ENCODE measurements around the gene AATF.

The AATF gene

DNA sequence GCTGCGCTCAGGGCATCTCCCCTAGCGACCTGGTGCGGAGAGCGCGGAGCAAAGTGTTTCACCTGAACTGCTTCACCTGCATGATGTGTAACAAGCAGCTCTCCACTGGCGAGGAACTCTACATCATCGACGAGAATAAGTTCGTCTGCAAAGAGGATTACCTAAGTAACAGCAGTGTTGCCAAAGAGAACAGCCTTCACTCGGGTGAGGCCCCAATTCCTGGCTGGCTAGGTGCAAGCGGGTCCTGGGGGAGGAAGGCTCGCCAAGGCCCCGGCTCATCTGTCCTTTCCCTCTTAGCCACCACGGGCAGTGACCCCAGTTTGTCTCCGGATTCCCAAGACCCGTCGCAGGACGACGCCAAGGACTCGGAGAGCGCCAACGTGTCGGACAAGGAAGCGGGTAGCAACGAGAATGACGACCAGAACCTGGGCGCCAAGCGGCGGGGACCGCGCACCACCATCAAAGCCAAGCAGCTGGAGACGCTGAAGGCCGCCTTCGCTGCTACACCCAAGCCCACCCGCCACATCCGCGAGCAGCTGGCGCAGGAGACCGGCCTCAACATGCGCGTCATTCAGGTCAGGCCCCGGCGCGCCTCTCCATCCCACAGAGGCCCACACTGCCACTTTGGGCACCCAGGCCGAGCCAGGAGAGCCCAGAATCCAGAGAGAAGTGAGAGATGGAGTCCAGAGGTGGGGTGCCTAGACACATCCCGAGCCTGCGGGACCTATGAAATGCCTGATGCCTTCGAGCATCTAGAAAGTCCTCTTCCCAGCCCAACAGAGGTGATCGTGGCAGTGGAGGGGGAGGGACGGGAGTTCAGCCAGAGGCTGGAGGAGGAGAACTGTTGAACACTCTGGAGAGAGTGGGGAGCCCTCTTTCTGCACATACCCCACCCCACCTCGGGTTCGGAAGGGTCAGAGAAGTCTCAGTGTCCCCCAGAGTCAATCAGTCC lies 8.2 kb upstream of the AATF start:
- FAIRE-seq (no peak), DNase-seq (ENCODE audit: low spot score) (no peak)

DNA sequence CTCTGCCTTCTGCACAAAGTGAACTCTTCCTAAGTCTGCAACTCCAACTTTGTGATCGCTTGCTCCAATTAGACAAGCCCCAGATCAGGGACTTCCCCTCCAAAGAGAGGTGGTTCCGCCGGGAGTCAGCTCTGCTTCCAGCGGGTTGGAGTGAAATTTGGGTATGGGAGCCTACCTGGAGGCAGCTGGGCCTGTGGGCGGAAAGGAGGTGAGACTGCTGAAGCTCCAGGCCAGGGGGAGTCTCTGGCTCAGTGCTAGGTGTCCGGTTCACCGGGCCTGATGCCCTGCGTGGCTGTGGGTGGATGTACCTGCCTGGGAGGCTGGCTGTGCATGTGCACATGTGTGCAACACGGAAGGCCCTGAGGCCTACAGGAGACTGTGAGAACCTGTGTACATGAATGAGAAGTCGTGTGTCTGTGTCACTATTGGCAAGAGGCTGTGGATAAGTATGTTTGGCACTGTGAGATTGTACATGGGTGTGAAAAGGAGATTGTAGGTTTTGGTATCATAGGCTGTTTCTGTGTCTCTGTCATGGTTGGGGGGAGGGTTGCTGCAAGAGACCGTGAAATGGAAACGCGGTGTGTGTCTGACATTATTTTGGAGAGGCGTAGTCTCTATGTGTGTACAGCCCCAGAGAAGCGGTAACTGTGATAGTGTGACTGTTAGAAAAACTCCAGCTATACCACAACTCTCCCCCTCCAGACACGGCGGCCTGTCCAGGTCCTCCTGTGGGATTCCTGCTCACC lies 7.3 kb upstream of the AATF start:
- FAIRE-seq (no peak), DNase-seq (ENCODE audit: low spot score) (no peak)

DNA sequence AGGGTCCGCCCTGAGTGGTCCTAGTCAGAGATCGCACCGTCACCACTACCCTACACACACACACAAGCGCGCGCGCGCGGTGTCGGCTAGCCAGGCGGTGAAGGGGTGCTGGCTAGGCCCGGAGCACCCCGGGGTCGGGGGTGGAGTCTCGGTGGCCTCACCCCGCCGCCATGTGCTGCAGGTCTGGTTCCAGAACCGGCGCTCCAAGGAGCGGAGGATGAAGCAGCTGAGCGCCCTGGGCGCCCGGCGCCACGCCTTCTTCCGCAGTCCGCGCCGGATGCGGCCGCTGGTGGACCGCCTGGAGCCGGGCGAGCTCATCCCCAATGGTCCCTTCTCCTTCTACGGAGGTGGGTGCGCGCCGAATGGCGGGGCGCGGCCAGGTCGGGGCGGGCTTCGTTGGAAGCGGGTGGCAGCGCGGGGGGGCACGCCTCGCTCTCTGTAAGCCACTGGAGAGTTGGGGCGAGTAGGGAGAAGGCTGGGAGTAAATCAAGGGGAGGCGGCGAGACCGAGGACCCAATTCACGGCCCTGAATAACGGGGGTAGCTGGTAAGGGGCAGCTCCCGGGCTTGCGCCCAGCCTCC lies 6.6 kb upstream of the AATF start:
- FAIRE-seq (no peak), DNase-seq (ENCODE audit: low spot score) (no peak)

DNA sequence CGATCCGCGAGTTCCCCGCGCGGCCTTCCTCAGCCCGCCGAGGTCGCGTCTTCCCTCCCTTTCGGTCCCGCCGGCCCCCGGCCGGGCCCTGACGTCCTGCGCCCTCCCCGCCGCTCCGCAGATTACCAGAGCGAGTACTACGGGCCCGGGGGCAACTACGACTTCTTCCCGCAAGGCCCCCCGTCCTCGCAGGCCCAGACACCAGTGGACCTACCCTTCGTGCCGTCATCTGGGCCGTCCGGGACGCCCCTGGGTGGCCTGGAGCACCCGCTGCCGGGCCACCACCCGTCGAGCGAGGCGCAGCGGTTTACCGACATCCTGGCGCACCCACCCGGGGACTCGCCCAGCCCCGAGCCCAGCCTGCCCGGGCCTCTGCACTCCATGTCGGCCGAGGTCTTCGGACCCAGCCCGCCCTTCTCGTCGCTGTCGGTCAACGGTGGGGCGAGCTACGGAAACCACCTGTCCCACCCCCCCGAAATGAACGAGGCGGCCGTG lies 6.1 kb upstream of the AATF start:
- DNase-seq (ENCODE audit: low spot score) = no peak
- no peak for FAIRE-seq

DNA sequence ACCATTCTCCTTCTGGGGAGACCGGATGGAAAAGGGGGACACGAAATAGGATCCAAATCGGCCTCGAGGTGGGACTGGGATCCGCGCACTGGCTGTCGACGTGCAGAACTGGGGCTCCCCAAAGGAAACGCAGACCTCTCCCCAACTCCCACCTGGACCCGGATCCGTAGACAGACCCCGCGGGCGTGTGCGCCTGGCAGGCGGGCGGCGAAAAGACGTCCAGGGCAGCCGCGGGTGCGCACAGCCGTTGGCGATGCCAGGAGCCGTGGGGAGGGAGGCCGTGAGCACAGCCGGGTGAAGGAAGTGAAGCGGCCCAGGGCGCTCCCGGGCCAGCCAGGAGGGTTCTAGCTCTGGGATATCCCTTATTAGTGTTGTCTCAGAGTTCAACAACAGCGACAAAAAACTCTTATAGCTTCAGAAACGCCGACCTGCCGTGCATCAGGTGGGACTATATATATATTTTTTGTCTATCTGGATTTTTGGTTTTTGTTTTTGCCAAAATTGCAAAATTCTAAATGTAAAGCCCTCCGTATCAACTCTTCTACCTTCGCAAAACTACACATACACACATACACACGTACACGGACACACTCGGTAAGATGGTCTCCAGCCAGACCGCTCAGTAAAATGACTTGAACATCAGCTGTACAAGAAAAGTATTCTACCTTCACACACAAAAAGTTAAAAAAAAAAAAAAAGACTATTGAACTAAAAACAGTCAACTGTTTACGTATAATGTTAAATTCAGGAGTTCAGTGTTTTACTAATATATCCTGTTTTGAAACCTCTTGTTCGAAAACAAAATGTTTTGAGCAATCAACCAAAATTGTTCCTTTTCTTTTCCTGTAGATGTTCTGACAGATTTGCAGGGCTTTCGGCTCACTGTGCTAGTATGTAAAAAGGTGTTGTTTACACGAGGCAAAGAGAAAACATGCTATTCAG lies 5.2 kb upstream of the AATF start:
- FAIRE-seq = no peak
- no peak for DNase-seq (ENCODE audit: low spot score)

DNA sequence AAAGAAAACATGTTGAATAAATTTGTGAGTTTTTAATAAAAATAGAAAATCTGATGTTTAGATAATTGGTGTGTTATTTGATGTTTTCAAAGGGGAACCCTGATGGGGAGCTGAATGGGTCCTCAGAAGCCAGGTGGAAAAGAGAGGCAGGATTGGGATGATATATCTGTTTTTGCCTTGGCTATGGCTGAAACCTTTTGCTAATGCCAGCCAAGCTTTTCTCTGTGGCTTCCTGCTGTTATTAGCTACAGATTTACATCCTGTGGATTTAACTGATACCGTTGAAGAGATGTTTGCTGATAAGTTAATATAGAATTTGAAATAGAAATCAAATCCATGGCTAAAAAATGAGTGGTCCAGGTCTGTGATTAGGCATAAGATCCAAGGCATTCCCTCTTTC lies 4.2 kb upstream of the AATF start:
- FAIRE-seq = no peak
- no peak for DNase-seq (ENCODE audit: low spot score)

DNA sequence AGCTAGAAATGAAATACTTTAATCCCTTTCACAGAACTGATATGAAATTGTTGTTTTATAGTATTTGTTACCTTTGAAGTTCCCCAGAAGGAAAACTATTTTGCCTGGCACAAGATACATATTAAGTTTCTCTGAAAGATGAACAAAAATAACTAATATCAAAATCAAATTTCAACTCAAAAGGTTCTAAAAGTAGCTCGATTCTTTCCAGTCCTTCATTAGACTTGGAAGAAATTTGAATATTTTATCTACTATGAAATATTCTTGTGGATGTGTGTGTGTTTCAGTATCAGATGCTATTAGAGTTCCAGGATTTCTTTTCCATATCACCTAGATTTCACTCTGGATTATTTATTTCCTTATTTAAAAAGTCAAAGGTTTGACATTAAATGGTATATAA lies 3.6 kb upstream of the AATF start:
- DNase-seq (ENCODE audit: low spot score) = no peak
- no peak for FAIRE-seq

DNA sequence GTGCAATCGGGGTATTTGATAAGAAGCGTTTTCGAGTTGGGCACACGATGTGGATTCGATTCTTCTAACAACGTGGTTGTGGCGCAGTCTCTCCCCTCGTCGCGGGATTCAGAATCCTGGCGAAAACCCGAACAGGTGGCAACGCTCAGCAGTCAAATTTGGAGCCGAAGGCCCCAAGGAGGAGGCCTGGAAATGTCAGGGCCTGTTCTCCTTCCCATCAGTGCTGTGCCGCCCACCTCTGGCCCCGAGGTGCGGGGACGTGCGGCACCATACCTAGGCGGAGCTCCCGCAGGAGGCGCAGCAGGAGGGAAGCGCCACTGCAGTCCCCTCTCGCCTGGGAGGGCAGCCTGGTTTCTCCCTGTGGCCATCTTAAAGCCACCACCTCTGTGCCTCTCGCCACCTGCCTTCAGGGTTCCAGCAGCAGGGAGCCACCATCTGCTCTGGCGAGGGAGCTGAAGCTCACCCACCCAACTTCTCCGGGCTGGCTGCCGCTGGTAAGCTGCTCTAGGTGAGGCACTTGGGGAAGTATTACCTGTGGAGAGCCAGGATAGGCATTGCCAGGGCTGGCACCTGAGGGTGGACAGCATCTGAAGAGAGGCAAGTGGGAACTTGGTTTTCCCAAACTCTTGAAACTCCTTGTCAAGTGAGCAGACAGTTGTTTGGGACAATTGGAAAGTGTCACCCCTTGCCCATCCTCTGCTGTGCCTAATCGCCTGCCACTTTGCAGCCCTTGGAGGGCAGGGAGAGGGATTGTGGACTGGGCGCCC lies 2.6 kb upstream of the AATF start:
- FAIRE-seq = no peak

DNA sequence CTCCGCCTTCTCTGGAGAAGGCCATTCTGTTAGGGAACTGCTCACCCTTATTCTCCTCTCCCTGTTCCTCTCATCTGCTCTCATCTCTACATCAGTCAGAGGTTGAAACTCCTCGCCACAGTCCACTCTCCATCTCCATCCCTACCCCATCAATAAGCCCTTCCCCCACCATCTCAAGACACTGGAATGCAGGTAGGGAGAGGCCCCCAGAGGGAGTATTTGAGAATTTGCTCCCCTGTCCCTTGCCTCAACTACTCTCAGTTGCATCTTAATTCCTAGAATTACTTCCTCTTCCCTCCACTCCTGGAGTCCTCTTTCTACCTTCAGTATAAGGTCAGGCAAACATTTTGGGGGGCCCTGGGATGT lies 2.0 kb upstream of the AATF start:
- FAIRE-seq (no peak), DNase-seq (ENCODE audit: low spot score) (no peak)

More for the DNA sequence above, 2.6 kb upstream of the AATF start:
- no peak for DNase-seq (ENCODE audit: low spot score)

DNA sequence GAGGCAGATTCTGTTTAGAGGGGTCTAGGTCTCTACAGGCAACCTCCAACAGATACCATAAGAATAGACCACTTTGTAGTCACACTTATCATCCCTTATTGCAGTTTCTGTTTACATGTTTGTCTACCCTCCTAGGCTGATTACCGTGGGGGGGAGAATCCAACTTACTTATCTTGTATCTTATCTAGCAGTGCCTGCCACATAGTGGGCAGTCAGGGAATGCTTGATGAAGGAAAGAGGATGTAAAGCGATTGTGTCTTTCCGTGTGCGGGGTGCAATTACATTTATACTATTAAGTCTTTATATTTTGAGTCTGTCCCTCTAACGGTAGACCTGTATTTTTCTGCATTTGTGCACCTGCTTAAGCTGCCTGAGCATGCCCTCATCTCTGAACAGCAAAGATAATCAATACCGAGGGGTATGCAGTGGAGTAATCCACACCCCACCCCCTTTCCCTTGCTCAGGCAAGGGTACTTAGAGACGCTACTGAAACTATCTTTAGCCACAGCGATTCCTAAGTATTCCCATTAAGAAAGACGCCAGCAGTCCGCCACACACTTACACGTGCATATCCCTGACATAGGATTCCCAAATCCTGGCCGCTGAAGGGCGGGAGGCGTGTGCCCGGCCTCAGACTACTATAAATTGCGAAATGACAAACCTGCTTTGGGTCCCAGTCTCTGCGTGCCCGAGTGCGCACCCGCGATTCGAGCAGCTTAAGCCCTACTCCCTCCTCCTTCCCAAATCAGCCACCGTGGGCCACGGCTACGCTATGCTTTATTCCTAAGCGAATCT lies 635 bp upstream of the AATF start:
- FAIRE-seq (no peak), DNase-seq (ENCODE audit: low spot score) (no peak)

DNA sequence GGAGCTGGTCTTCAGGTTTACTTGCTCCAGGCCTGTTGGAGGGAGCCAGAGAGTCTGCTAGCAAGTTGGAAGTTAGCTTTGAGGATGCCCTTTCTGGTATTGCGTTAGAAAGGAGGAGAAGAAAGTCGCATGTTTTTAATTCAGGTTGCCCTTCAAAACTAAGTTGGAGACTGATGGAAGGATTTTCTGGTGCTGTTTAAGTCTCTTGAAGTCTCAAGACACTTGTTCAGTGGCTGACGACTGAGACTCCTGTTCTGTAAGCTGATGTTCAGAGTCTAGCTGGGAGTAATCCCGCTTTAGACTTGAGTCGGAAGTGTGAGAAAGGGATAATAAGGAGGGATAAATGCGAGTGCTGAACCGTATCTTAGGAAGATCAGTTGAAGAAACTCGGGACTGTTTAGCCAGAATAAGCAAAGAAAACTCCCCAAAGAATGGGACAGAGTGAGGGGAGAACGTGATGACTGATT lies 740 bp downstream of the AATF start:
- DNase-seq (ENCODE audit: low spot score) = no peak
- no peak for FAIRE-seq

DNA sequence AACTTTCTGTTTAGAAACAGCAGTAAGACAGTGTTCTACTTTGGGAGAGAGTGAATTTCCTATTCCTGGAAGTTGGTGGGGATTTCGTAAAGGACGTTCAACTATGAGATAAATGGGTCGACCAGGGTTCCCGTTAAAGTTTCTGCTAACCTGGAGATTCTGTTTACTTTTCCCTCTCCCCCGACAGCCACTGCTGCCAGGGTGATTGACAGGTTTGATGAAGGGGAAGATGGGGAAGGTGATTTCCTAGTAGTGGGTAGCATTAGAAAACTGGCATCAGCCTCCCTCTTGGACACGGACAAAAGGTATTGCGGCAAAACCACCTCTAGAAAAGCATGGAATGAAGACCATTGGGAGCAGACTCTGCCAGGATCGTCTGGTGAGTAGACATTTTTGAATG lies 1.3 kb downstream of the AATF start:
- no peak for DNase-seq (ENCODE audit: low spot score)

DNA sequence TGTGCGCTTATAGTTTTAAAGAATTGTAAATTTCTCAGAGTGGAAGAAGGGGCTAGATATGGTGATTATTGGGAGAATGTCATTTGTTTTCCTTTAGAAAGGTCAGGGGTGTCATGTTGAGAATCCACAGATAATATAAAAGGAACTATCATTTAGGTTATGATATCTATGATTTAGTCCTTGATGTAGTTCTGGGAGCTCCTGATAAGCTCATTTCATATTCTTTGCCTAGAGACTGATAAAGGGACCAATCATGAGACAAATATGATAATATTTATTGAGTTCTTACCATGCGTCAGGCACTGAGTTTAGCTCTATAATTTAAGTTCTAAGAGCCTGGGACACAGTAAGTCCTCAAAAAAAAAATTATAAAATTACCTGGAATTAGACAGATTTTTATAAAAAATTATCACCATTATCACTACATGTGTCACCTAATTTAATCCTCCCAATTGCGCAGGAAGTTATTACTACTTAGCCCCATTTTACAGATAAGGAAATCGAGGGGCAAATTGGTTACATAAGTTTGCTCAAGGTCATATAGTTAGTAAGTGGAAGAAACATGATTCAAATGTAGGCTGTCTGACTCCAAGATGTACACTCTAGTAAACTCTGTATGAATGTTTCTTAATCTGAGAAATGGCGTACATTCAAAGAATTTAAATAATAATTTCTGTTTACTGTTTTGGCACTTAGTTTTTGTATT lies 2.5 kb downstream of the AATF start:
- DNase-seq (ENCODE audit: low spot score) = no peak
- no peak for FAIRE-seq

More for the DNA sequence above, 1.3 kb downstream of the AATF start:
- no peak for FAIRE-seq

DNA sequence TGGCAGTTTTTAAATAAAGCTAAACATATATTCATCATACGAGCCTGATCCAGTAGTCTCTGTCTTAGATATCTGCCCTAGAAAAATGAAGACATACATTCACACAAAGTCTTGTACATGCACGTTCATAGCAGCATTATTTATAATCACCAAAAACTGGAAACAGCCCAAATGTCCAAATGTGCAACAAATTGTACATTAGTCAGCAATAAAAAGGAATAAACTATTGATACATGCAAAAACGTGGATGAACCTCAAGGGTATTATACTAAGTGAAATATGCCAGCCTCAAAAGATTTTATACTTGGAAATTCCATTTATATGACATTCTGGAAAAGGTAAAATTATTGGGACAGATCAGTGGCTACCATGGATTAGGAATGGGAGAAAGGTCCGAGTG lies 22.8 kb downstream of the AATF start:
- FAIRE-seq (no peak), DNase-seq (ENCODE audit: low spot score) (no peak)

DNA sequence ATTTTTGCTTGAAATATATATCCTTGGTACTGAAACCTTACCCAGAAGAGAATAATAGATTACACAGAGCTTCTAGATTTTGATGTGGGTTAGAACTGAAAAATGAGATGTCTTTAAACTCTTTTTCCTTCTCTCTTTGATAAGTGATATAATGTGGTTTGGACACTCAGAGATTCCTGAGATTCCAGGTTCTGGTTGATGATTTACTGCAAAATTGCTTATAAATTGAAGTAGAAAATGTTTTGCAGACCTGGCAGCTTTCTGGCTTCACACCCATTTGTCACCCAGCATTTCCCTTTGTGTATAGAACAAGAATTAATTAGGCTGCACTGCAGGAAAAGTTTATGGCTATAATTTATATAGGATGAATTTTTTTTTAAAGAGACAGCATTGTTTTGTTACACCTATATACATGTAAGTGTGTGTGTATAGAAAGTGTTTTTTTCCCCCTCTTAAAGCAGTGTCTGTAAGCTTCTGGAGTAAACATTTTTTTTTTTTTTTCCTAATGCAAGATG lies 23.5 kb downstream of the AATF start:
- FAIRE-seq (no peak), DNase-seq (ENCODE audit: low spot score) (peak; percentile 45)

DNA sequence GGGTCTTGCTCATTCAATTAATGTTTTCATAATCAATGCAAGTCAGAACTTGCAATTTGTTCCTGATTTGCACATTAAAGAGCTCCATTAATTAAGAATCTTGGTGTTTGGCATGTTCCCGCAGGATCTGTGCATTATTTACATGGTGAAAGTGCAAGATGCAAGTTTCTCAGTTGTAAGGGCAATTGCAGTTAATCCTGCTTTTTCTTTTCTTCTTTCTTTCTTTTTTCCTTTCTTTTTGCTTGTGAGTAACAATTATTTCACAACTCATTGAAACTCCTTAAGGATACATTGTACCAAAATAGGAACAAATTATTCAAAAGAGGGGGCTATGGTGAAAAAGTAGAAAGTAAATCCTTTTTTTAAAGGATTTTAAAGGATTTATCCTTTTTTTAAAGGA lies 24.2 kb downstream of the AATF start:
- no peak for FAIRE-seq
- no peak for DNase-seq (ENCODE audit: low spot score)

DNA sequence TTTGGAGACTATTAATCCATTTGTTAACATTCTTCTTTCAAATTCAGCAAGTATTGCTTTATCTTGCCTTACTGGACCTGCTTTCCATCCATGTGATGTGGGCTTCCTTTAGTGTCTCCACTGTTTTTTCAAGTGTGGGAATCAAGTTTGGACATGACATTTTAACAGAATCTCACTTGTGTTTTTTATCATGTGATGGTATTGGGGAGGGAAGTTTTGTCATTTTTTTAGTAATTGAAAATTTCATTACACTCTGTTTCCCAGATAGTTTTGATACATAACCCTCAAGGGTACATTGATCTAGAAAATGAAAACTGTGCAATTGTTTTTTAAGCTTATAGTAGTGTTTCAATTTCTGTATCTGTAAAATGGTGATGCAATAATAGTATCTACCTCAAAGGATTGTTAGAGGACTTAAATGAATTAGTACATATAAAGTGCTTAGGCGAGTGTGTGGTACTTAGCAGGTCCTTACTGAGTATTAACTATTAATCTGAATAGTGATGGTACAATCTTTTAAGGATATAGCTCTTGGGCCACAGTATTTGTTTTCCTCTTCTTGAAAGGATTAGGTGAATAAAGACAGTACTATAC lies 27.3 kb downstream of the AATF start:
- no peak for DNase-seq (ENCODE audit: low spot score)
- FAIRE-seq = no peak

DNA sequence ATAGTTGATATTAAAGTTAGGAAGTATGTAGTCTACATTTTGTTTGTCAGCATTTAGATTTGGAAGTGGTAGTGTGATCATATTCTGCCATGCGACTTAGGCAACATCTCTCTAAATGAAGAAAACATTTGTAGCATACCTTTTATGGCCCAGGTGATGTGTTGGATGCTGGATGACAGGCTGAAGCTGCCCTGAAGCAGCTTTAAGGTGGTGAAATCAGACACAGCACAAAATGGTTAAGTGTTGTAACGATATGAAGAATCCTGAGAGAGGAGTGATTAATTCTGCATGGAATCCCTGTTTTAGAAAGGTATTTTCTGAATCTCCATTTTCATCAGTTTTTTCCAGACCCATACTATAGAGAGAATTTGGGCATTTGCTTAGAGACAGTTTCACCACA lies 28.3 kb downstream of the AATF start:
- no peak for FAIRE-seq
- DNase-seq (ENCODE audit: low spot score) = no peak

All from RCC 7860 (cell line).